DMS 273 (cell line): ENCODE results near the gene KCNQ5.

Experiments used
- DNase-seq: peaks from one replicate; lab custom pipeline; 2025; ENCODE audit not compliant: unreplicated experiment; lab: John Stamatoyannopoulos, UW

Gene KCNQ5

GRCh38 chr6:72789145-72789544 is 167.3 kb downstream of the KCNQ5 start:
- DNase-seq = no peak

DNA sequence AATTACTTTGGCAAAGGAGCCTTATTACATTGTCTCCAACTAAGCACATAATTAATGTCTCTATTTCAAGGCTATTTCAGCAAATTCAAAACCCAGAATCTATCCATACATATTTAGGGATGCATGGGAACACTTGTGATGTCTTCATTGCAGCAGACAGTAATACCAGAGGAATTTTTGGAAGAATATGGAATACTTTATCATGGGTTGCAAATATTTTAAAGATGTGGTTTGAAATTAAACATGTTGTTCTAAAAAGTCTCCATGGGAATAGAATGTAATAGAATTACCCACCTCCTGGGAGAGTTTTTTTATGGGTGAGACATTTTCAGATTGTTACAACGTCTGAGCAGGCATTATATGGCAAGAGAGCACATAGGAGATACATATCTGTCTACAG is 170.8 kb downstream of the KCNQ5 start:
- DNase-seq = no peak

DNA sequence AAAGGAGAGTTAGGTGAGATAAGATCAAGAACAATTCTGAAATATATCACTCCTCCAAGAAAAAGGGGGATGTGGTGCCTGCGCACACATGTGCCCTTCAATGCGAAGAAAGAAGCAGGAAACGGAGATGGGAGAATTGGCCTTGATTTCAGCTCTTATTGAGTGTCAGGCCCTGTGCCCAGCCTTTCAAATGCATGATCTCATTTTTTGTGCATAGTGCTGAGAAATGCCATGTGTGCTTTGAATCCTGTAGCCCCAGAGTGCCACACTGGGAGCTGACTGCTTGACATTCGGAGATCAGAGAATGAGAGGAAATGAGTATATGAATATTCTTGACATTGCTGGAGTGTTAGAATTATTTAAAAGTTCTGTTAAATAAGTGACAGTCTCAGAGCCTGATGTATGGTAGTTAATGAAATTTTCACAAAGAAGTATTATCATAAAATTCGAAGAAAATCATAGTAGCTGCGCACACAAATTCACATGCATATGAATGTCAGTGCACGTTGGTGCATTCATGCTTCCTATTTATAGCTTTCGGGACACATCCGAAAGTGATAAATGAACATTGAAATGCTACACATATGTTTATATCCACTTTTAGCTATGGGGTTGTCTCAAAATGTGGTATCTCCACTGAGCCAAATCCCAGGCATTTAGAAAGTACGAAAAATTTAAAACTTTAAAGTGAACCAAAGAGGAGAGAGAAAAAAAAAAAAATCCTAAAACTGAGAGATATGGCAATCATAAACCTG is 172.0 kb downstream of the KCNQ5 start:
- no peak for DNase-seq

DNA sequence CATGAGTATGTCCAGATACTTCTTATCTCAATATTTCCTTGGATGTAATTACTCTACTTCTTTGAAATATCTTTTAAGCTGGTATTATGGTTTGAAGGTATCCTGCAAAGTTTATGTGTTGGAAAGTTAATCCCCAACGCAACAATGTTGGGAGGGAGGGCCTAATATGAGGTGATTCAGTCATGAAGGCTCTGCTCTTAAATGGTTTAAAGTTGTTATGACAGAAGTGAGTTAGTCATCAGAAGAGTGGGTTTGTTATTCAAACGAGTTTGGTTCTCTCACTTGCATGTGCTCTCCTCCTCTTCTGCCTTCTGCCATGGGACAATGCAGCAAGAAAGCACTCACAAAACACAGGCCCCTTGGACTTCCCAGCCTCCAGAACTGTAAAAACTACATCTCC is 176.3 kb downstream of the KCNQ5 start:
- DNase-seq = no peak

- no peak for DNase-seq
Measured at GRCh38 chr6:72809746-72810379, 188.0 kb downstream of the KCNQ5 start.

- no peak for DNase-seq
Measured at GRCh38 chr6:72810571-72811280, 188.9 kb downstream of the KCNQ5 start.

GRCh38 chr6:72811971-72812421 is 190.1 kb downstream of the KCNQ5 start:
- DNase-seq = no peak

GRCh38 chr6:72813807-72814596 is 192.1 kb downstream of the KCNQ5 start:
- no peak for DNase-seq

- DNase-seq = no peak
Measured at GRCh38 chr6:72816022-72816421, 194.2 kb downstream of the KCNQ5 start.

DNA sequence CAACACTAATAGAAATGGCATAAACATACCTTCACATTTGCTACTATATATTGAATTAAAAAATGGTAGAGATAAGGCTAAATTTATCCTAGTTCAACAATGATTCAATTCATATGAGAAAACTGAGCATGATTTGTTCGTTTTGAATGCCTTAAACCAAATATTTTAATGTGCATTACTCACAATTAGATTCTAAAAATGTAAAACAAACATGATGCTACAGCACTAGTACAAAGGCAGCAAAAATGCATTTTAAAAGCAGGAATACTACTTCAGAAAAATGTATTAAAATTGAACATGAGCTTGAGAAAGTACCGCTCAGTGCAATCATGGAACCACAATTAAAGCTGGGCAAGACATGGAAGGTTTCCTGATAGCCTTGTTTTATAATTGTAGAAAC is 195.3 kb downstream of the KCNQ5 start:
- DNase-seq = no peak

DNA sequence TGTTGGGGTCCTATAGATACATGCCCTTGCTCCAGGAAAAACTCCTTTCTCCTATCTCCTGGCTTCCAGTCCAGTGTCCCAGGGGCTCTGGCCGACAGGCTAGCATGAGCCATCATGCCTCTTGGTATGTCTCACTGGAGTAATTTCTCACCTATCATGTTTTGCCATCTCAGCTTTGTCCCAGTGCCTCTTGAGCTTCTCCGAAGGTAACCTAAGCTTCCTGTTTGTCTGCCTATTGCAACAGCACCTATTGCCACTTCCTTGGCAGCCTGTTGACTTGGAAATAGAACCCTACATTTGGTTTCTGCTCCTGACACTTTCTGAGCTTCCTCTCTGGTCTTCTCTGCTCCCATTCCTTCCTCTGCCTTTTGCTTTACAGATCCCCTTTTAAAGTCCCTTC is 197.7 kb downstream of the KCNQ5 start:
- DNase-seq = no peak

DNA sequence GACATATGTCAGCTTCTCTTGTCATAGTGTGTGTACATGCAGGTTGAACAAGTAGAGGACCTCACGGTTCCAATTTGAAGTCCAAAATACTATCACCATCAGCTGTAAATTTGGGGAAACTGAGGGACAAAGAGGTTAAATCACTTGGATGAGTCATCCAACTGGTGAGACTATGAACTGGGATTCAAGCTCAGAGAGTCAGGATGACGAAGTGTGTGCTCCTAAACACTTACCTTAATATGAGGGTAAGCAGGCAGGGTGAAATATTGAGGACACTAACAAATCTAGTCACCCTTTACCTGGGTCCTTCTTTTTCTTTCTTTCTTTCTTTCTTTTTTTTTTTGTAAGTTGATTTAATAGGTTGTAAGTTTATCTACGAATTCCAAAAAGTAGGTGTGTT is 198.3 kb downstream of the KCNQ5 start:
- no peak for DNase-seq

DNA sequence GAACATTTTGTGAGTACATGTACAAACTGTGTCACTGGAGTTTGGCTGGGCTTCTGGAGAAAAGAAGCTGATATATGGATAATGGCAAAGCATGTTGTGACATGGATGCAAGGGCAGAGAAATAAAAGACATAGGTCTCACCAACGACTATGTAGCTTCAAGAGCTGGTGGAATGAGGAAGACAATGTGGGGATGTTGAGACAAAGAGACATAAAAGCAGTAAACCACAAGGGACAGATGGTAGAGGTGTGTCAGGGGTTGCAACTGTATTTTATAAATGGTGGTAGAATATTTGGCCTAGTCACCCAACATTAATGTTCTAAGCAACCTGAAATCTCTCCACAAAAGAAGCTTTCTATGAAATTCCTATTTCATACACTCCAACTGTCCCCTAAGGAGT is 199.0 kb downstream of the KCNQ5 start:
- DNase-seq = no peak

- DNase-seq = no peak
Measured at GRCh38 chr6:72822023-72822422, 200.2 kb downstream of the KCNQ5 start.

- no peak for DNase-seq
Measured at GRCh38 chr6:72822691-72823090, 200.8 kb downstream of the KCNQ5 start.

DNA sequence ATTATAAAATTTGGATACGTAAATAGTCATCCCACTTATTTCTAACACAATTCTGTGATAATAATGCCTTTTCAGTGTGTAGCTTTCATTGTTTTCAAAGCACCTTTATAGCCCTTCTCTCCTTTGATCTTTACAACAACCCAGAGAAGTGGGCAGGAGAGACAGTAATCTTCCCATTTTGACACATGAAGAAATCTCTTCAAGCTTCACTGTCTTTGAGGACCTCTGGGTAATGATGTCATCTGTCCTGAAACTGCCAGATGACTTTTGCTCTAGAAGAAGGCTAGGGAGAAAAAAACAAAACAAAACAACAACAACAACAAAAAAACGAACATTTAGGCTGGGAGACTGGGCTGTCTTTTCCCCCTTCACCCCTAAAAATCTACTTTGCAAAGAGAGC is 203.0 kb downstream of the KCNQ5 start:
- no peak for DNase-seq

DNA sequence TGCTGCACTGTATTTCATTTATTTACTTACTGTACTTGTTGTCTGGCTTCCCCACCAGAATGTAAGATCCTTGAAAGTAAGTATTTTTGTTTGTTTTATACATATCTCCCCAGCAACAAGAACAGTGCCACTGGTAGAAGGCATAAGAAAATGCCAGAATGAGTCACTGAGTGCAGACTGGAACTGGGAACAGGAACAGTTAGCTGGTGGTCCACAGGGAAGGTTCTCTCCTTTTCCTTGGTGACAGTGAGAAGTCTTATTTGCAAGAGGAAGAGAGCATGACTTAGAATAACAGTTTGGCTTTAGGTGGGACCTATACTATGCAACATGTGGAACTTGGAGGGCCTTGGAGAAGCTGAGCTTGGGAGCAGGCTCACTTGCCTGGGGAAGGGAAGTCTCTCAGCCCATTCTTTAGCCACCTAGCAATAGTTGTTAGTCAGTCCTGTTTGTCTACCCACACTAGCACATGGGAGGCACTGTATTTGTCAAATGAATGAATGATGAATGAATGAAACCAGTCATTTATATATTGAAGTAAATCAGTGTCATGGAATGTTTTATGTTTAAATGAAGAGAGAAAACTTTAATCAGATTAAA is 203.5 kb downstream of the KCNQ5 start:
- no peak for DNase-seq

GRCh38 chr6:72826037-72826436 is 204.2 kb downstream of the KCNQ5 start:
- DNase-seq = no peak

DNA sequence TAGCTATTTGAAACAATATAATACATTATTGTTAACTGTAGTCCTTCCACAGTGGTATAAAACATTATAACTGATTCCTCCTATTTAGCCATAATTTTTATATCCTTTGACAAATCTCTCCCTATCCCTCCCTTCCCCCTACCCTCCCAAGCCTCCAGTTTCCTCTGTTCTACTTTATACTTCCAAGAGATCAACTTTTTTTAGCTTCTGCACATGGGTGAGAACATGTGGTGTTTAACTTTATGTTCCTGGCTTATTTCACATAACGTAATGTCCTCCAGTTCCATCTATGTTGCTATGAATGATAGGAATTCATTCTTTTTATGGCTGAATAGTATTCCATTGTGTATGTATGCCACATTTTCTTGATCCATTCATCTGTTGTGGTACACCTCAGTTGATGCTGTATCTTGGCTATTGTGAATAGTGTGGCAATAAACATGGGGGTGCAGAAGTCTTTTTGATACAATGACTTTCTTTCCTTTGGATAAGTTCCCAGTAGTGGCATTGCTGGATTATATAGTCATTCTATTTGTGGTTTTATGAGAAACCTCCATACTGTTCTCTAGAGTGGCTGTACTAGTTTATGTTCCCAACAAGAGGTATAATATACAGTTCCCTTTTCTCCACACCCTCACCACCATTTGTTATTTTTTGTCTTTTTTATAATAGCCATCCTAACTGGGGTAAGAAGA is 205.0 kb downstream of the KCNQ5 start:
- no peak for DNase-seq

- no peak for DNase-seq
Measured at GRCh38 chr6:72828904-72829303, 207.0 kb downstream of the KCNQ5 start.
